ENCODE data around the gene ARRDC5. TPM values are rescaled to one million over a fixed set of nuclear protein-coding genes. Genes with fewer than 3 reads are reported as not detected.

ARRDC5 gene
- total RNA-seq, 1 experiment from 2014 or later, result not detected

DNA sequence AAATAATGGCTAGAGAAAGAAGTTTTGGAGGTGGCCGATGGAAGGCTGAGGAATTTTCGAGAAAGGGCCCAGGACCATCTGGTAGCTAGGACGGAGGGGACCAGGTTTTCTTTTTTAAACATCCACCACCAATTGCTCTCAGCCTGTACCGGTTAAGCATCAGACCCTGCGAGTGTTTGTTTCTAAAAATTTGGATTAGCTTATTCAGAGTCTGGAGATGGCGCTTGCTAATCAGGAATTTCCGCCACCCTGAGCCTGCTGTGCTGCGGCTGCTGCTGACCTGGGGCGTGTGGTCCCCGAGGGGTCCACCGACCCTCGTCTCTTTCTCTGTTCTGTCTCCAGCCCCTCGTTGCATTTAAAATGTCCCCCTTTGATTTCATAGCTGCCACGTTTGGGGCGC is 8.6 kb upstream of the ARRDC5 start:
- DNase-seq, result no peak
- CTCF ChIA-PET, result interaction anchor here (0.6 to 2.4 kb wide), 8 partner anchors 38 to 438 kb away, joined by 5 to 30 read pairs (median 8); partner anchors contain the start of gene FEM1A
- Mint-ChIP-seq H3K36me3 (ENCODE audit: insufficient read depth, unreplicated experiment) (peaks cover 32% of the 10 kb centered on the region), H3K4me3 (ENCODE audit: low read depth, unreplicated experiment) (peak overlapping the region; percentile 66), H3K9me3 (ENCODE audit: low read depth, unreplicated experiment) (no peaks in the 10 kb centered on the region), H3K4me1 (ENCODE audit: low read depth, unreplicated experiment) (peaks cover 33% of the 10 kb centered on the region), H3K27me3 (ENCODE audit: unreplicated experiment) (no peaks in the 10 kb centered on the region), H3K27ac (ENCODE audit: unreplicated experiment) (peak overlapping the region; percentile 86)
- TSS peak; percentile 32 for BruUV-seq (replicated peaks)
- intact Hi-C loops (cut with micrococcal nuclease; ENCODE audit: unreplicated experiment), result loop anchor here (1.0 to 5.0 kb wide), 2 partner anchors 39 to 104 kb away; no protein-coding TSS in a partner anchor
- TF ChIP-seq, protein P1, sequence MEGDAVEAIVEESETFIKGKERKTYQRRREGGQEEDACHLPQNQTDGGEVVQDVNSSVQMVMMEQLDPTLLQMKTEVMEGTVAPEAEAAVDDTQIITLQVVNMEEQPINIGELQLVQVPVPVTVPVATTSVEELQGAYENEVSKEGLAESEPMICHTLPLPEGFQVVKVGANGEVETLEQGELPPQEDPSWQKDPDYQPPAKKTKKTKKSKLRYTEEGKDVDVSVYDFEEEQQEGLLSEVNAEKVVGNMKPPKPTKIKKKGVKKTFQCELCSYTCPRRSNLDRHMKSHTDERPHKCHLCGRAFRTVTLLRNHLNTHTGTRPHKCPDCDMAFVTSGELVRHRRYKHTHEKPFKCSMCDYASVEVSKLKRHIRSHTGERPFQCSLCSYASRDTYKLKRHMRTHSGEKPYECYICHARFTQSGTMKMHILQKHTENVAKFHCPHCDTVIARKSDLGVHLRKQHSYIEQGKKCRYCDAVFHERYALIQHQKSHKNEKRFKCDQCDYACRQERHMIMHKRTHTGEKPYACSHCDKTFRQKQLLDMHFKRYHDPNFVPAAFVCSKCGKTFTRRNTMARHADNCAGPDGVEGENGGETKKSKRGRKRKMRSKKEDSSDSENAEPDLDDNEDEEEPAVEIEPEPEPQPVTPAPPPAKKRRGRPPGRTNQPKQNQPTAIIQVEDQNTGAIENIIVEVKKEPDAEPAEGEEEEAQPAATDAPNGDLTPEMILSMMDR (IDR thresholded peaks at IDR 0.05; ENCODE audit: unreplicated experiment), result no peak

- CTCF ChIA-PET, result interaction anchor here (0.6 to 2.4 kb wide), 8 partner anchors 37 to 438 kb away, joined by 3 to 30 read pairs (median 6); partner anchors contain the start of gene FEM1A
Observed at GRCh38 chr19:4910594-4911281, 8.0 kb upstream of the ARRDC5 start.

DNA sequence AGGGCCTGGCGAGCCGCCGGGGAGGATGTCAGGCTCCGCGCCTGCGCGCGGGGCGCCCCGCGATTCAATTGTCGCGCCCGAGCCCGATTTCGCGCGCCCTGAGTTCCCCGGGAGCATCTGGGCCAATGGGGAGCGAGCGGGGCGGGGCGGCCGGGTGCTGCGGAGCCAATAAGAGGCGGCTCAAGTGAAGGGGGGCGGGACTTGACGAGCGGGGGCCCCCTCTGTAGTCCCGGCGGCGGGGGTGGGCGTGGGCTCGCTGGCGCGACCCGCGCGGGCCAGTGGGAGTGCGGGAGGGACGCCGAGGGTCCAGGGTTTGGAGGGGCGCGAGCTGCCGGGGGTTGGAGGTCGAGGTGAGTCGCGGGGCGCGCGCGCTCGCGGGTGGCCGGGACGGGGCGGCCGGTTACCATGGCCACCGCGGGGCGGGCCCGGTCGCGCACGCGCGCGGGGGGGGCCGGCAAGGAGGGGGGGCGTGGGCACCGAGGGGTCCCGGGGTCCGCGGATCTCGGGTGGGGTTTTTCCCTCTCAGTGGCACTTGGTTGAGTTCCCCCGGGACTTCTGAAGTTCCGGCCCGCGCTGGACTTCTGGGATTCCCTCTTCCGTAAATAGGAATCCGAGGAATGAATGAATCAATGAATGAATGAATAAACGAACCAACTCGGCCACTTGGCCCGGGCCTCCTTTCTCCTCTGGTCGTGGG is 7.3 kb upstream of the ARRDC5 start:
- CTCF ChIA-PET, result interaction anchor here (0.7 to 2.4 kb wide), 2 partner anchors 100 to 119 kb away, joined by 3 to 30 read pairs; partner anchors contain the start of gene FEM1A
- no peaks in the 10 kb centered on the region for H3K9me3 Mint-ChIP-seq (ENCODE audit: low read depth, unreplicated experiment)
- BruUV-seq (replicated peaks), result no TSS peak
- peak; percentile 90 for DNase-seq
- peak overlapping the region; percentile 66 for H3K4me3 Mint-ChIP-seq (ENCODE audit: low read depth, unreplicated experiment)
- intact Hi-C loops (cut with micrococcal nuclease; ENCODE audit: unreplicated experiment), result loop anchor here (5.0 kb wide), 1 partner anchor 103 kb away; no protein-coding TSS in a partner anchor
- no peaks in the 10 kb centered on the region for H3K27me3 Mint-ChIP-seq (ENCODE audit: unreplicated experiment)
- TF ChIP-seq, protein P1 (IDR thresholded peaks at IDR 0.05; ENCODE audit: unreplicated experiment), result no peak
- peaks cover 26% of the 10 kb centered on the region for H3K36me3 Mint-ChIP-seq (ENCODE audit: insufficient read depth, unreplicated experiment)
- H3K4me1 Mint-ChIP-seq (ENCODE audit: low read depth, unreplicated experiment), result peaks cover 33% of the 10 kb centered on the region
- peak overlapping the region; percentile 66 for H3K27ac Mint-ChIP-seq (ENCODE audit: unreplicated experiment)

More at GRCh38 chr19:4910594-4911281, 8.0 kb upstream of the ARRDC5 start:
- Mint-ChIP-seq H3K4me1 (ENCODE audit: low read depth, unreplicated experiment) (peaks cover 33% of the 10 kb centered on the region), H3K27ac (ENCODE audit: unreplicated experiment) (peak overlapping the region; percentile 66), H3K9me3 (ENCODE audit: low read depth, unreplicated experiment) (no peaks in the 10 kb centered on the region), H3K27me3 (ENCODE audit: unreplicated experiment) (no peaks in the 10 kb centered on the region), H3K36me3 (ENCODE audit: insufficient read depth, unreplicated experiment) (peaks cover 31% of the 10 kb centered on the region), H3K4me3 (ENCODE audit: low read depth, unreplicated experiment) (peak overlapping the region; percentile 66)
- TF ChIP-seq, protein P1 (IDR thresholded peaks at IDR 0.05; ENCODE audit: unreplicated experiment), result no peak
- intact Hi-C loops (cut with micrococcal nuclease; ENCODE audit: unreplicated experiment), result loop anchor here (1.0 to 5.0 kb wide), 2 partner anchors 38 to 103 kb away; no protein-coding TSS in a partner anchor
- no peak for DNase-seq
- BruUV-seq (replicated peaks), result no TSS peak

- H3K4me3 Mint-ChIP-seq (ENCODE audit: low read depth, unreplicated experiment), result peak within 1 kb of the TSS; percentile 66
- TF ChIP-seq, protein P1 (IDR thresholded peaks at IDR 0.05; ENCODE audit: unreplicated experiment), result no peak
- H3K9me3 Mint-ChIP-seq (ENCODE audit: low read depth, unreplicated experiment), result no peaks in the 10 kb centered on the region
- H3K27me3 Mint-ChIP-seq (ENCODE audit: unreplicated experiment), result no peaks in the 10 kb centered on the region
- peak; percentile 55 for DNase-seq
- BruUV-seq (replicated peaks), result no TSS peak
- peaks cover 26% of the 10 kb centered on the region for H3K36me3 Mint-ChIP-seq (ENCODE audit: insufficient read depth, unreplicated experiment)
- H3K4me1 Mint-ChIP-seq (ENCODE audit: low read depth, unreplicated experiment), result peaks cover 29% of the 10 kb centered on the region
- peak within 1 kb of the TSS; percentile 66 for H3K27ac Mint-ChIP-seq (ENCODE audit: unreplicated experiment)
- CTCF ChIA-PET, result no interaction called here
- intact Hi-C loops (cut with micrococcal nuclease; ENCODE audit: unreplicated experiment), result no loop called here
Observed at GRCh38 chr19:4909156-4909896, 6.6 kb upstream of the ARRDC5 start, which contains the start of gene UHRF1. UHRF1 (plus strand) TSS chr19:4909501; CDS start chr19:4910886, 1,385 bp downstream.

Measured in Calu3 (cell line).